OCI-LY7 (cell line): ENCODE results near the gene OR8H2. TPM values are rescaled to one million over a fixed set of nuclear protein-coding genes. Genes with fewer than 3 reads are reported as not detected.
"Not testable (repeated sequence)": the region's sequence is repeated elsewhere in the genome, so short reads cannot be mapped to it uniquely, and the experiment has no call there.

ENCODE experiments used
- BruUV-seq: library from RNA; stranded (reverse); fragments of 400-500 nt; replicated peaks from 2 replicates; lab custom pipeline; 2021; lab: Mats Ljungman, UMichigan
- CTCF ChIA-PET: fragments of 300-600 bp; sonication (Branson Sonifier 250); formaldehyde crosslinking; loops from one replicate; lab custom pipeline; 2022; ENCODE audit warnings: antibody characterized with exemption; ENCODE audit not compliant: unreplicated experiment; lab: Charles Lee
- POLR2A ChIA-PET: fragments of 300-600 bp; sonication (Branson Sonifier 250); formaldehyde crosslinking; loops from one replicate; lab custom pipeline; 2022; ENCODE audit warnings: antibody characterized with exemption; lab: Charles Lee
- DNase-seq: peaks from one replicate; pipeline ENCODE4 v3.0.0-alpha.2; 2015; ENCODE audit warnings: low spot score
- H2AFZ ChIP-seq: fragments of 200-600 bp; sonication (generic), shearing (Covaris generic); 2 replicates; pipeline ENCODE4 v1.6.1; 2014; ENCODE audit warnings: mild to moderate bottlenecking, antibody characterized with exemption, low read length, moderate library complexity
- H3K27ac ChIP-seq: fragments of 200-600 bp; sonication (generic); 2 replicates; pipeline ENCODE4 v1.5.1; 2014; ENCODE audit warnings: mixed run types, low read depth, mild to moderate bottlenecking, moderate library complexity, low read length, inconsistent platforms; ENCODE audit not compliant: poor library complexity, severe bottlenecking
- H3K36me3 ChIP-seq: fragments of 200-600 bp; sonication (generic); 2 replicates; pipeline ENCODE4 v1.6.1; 2014; ENCODE audit warnings: mild to moderate bottlenecking, antibody characterized with exemption, low read length, moderate library complexity, mixed read lengths; ENCODE audit not compliant: insufficient read depth
- H3K4me1 ChIP-seq: fragments of 200-600 bp; sonication (generic); 2 replicates; pipeline ENCODE4 v1.5.1; 2014; ENCODE audit warnings: mild to moderate bottlenecking, low read length; ENCODE audit not compliant: insufficient read depth, poor library complexity, severe bottlenecking
- H3K4me2 ChIP-seq: fragments of 200-600 bp; sonication (generic); 2 replicates; pipeline ENCODE4 v1.6.1; 2014; ENCODE audit warnings: mild to moderate bottlenecking, low read length
- H3K4me3 ChIP-seq: fragments of 200-600 bp; sonication (generic); 2 replicates; pipeline ENCODE4 v1.5.1; 2014; ENCODE audit warnings: mild to moderate bottlenecking, low read depth, low read length; ENCODE audit not compliant: poor library complexity, severe bottlenecking
- H3K79me2 ChIP-seq: fragments of 200-600 bp; sonication (generic); 2 replicates; pipeline ENCODE4 v1.6.1; 2016; ENCODE audit warnings: low read depth, mild to moderate bottlenecking, low read length, moderate library complexity, mixed read lengths; ENCODE audit not compliant: insufficient read depth
- H3K9me2 ChIP-seq: fragments of 200-600 bp; sonication (generic); 2 replicates; pipeline ENCODE4 v1.6.1; 2016; ENCODE audit warnings: mild to moderate bottlenecking, low read length, mixed read lengths; ENCODE audit not compliant: insufficient read depth
- H3K9me3 ChIP-seq: fragments of 200-600 bp; sonication (generic); 2 replicates; pipeline ENCODE4 v1.6.1; 2014; ENCODE audit warnings: mild to moderate bottlenecking, mixed run types, low read length, mixed read lengths
- H4K20me1 ChIP-seq: fragments of 200-600 bp; sonication (generic); 2 replicates; pipeline ENCODE4 v1.6.1; 2014; ENCODE audit warnings: mild to moderate bottlenecking, antibody characterized with exemption, low read length, moderate library complexity, mixed read lengths; ENCODE audit not compliant: insufficient read depth
- EZH2phosphoT487 ChIP-seq: fragments of 200-600 bp; sonication (generic); IDR thresholded peaks from 2 replicates; pipeline ENCODE4 v1.6.1; 2018; ENCODE audit warnings: low read depth, borderline replicate concordance, mild to moderate bottlenecking, mixed run types, antibody characterized with exemption, low read length, moderate library complexity, mixed read lengths
- intact Hi-C: fragments of 100-400 bp; cut with micrococcal nuclease; formaldehyde crosslinking; loops from one replicate; pipeline ENCODE4 v1.10.0; 2022; ENCODE audit not compliant: unreplicated experiment
- total RNA-seq, 2 experiments: library from RNA; depleted of rRNA in 1 of 2; stranded (reverse); fragments of >200 nt in 1 of 2; shearing (Covaris generic) in 1 of 2; gene quantifications; 2 replicates each; pipeline ENCODE4 v1.2.3, GENCODE V29; 2014 to 2022
- TF ChIP-seq, protein P1 (sequence below): fragments of 200-600 bp; sonication (generic); conservative IDR thresholded peaks from 2 replicates; pipeline ENCODE4 v1.5.1; 2014; ENCODE audit warnings: mild to moderate bottlenecking, antibody characterized with exemption, low read length, moderate library complexity, mixed read lengths

OR8H2 gene
- total RNA-seq, 2 experiments from 2014 or later = not detected

DNA sequence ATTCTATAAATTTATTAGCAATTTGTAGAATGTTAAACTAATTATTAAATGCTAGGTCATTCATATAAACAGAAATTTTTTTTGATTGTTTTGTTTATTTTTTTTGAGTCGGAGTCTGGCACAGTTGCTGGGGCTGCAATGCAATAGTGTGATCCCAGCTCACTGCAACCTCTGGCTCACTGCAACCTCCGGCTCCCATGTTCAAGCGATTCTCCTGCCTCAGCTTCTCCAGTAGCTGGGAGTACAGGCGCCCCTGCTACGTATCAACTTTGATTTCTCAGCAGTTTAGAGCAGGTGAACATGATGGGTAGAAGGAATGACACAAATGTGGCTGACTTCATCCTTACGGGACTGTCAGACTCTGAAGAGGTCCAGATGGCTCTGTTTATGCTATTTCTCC lies 18.6 kb downstream of the OR8H2 start, which contains the start of gene OR8H3:
OR8H3 (plus strand) TSS at position 301 of the 400 bp plus-strand sequence; CDS start at position 301, 0 bp downstream.
- ChIA-PET CTCF (no interaction called here), POLR2A (no interaction called here)
- no TSS peak for BruUV-seq
- no peaks in the 10 kb centered on the region for H3K79me2 ChIP-seq
- intact Hi-C loops = no loop called here
- no peaks in the 10 kb centered on the region for H4K20me1 ChIP-seq
- H3K4me1 ChIP-seq = no peaks in the 10 kb centered on the region
- no peak within 1 kb of the TSS for H3K4me3 ChIP-seq
- no peak within 1 kb of the TSS for H3K27ac ChIP-seq
- no peak for DNase-seq
- no peaks in the 10 kb centered on the region for H3K36me3 ChIP-seq
- H3K9me3 ChIP-seq = no peaks in the 10 kb centered on the region
- H3K4me2 ChIP-seq = no peak within 1 kb of the TSS
- H2AFZ ChIP-seq = no peak within 1 kb of the TSS
- H3K9me2 ChIP-seq = no peaks in the 10 kb centered on the region
- TF ChIP-seq, protein P1, sequence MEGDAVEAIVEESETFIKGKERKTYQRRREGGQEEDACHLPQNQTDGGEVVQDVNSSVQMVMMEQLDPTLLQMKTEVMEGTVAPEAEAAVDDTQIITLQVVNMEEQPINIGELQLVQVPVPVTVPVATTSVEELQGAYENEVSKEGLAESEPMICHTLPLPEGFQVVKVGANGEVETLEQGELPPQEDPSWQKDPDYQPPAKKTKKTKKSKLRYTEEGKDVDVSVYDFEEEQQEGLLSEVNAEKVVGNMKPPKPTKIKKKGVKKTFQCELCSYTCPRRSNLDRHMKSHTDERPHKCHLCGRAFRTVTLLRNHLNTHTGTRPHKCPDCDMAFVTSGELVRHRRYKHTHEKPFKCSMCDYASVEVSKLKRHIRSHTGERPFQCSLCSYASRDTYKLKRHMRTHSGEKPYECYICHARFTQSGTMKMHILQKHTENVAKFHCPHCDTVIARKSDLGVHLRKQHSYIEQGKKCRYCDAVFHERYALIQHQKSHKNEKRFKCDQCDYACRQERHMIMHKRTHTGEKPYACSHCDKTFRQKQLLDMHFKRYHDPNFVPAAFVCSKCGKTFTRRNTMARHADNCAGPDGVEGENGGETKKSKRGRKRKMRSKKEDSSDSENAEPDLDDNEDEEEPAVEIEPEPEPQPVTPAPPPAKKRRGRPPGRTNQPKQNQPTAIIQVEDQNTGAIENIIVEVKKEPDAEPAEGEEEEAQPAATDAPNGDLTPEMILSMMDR = no peak
- TF ChIP-seq EZH2phosphoT487 = no peak

DNA sequence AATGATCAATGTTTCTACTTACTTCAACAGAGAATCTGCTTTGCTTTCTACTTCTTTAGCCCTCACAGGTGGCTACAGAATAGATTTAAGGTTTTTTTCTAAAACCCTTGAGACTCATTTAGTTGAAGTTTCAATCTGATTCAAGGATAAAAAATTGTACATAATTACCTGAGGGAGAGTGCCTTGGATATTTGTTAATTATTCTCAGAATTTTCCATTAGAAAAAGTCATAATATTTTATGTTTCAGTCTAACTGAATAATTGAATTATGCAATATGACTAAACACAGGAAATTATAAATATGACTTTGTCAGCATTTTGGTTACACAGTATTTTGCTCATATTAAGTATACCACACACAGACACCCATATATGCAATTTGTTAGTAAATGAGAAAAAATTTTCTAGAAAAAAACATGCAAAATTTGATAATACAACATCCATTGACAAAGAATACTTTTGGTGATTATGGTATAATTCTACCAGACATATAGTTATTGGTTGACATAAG lies 36.7 kb downstream of the OR8H2 start, which contains the start of gene OR8J3:
OR8J3 (minus strand) TSS at position 51 of the 511 bp plus-strand sequence. CDS start 2,483 bp downstream, outside the sequence.
- H3K9me3 ChIP-seq = no peaks in the 10 kb centered on the region
- no TSS peak for BruUV-seq
- H4K20me1 ChIP-seq = no peaks in the 10 kb centered on the region

GRCh38 chr11:56143681-56144080 lies 40.2 kb downstream of the OR8H2 start:
- H3K4me2 ChIP-seq, H2AFZ ChIP-seq, DNase-seq, CTCF ChIA-PET, BruUV-seq, H3K9me2 ChIP-seq, intact Hi-C loops, H3K4me3 ChIP-seq, H3K9me3 ChIP-seq, H4K20me1 ChIP-seq, H3K27ac ChIP-seq, H3K79me2 ChIP-seq, H3K4me1 ChIP-seq, H3K36me3 ChIP-seq, POLR2A ChIA-PET: not testable (repeated sequence)

More for the DNA sequence above, 36.7 kb downstream of the OR8H2 start, which contains the start of gene OR8J3:
- no peak within 1 kb of the TSS for H3K4me2 ChIP-seq
- no peak within 1 kb of the TSS for H2AFZ ChIP-seq
- H3K4me3 ChIP-seq = no peak within 1 kb of the TSS
- H3K9me2 ChIP-seq = no peaks in the 10 kb centered on the region
- H3K36me3 ChIP-seq = no peaks in the 10 kb centered on the region
- intact Hi-C loops = no loop called here
- H3K79me2 ChIP-seq = no peaks in the 10 kb centered on the region
- no peaks in the 10 kb centered on the region for H3K4me1 ChIP-seq
- ChIA-PET CTCF (no interaction called here), POLR2A (no interaction called here)
- no peak within 1 kb of the TSS for H3K27ac ChIP-seq
- no peak for DNase-seq
- TF ChIP-seq, protein P1 = no peak
- TF ChIP-seq EZH2phosphoT487 = no peak
